ENCODE measurements around the gene TIAM1. TPM values are rescaled to one million over a fixed set of nuclear protein-coding genes. Genes with fewer than 3 reads are reported as not detected.

The TIAM1 gene
- total and polyA plus RNA-seq, 11 donors: 0.31 to 9.4 (median 1.1) TPM

GRCh38 chr21:31287201-31287600 is 56.9 kb downstream of the TIAM1 start:
- H3K4me3 ChIP-seq: no peak overlapping the region
- peaks cover 0 to 15% (median 0%) of the 10 kb centered on the region in 12 donors for H3K4me1 ChIP-seq
- no peaks in the 10 kb centered on the region for H3K36me3 ChIP-seq
- ATAC-seq (no peak), DNase-seq (no peak)
- 91 to 98% (median 94%) methylated on average over 2 of the region's 2 CpGs for WGBS, 4 donors
- H3K9me3 ChIP-seq: peaks cover 0 to 8% (median 0%) of the 10 kb centered on the region in 12 donors
- H3K27ac ChIP-seq: no peak overlapping the region
- intact Hi-C loops (cut with DNase I): no loop called here
- H3K27me3 ChIP-seq: no peaks in the 10 kb centered on the region
- TF ChIP-seq, protein P1, sequence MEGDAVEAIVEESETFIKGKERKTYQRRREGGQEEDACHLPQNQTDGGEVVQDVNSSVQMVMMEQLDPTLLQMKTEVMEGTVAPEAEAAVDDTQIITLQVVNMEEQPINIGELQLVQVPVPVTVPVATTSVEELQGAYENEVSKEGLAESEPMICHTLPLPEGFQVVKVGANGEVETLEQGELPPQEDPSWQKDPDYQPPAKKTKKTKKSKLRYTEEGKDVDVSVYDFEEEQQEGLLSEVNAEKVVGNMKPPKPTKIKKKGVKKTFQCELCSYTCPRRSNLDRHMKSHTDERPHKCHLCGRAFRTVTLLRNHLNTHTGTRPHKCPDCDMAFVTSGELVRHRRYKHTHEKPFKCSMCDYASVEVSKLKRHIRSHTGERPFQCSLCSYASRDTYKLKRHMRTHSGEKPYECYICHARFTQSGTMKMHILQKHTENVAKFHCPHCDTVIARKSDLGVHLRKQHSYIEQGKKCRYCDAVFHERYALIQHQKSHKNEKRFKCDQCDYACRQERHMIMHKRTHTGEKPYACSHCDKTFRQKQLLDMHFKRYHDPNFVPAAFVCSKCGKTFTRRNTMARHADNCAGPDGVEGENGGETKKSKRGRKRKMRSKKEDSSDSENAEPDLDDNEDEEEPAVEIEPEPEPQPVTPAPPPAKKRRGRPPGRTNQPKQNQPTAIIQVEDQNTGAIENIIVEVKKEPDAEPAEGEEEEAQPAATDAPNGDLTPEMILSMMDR (IDR thresholded peaks at IDR 0.05): no peak
- no peak for TF ChIP-seq POLR2A (IDR thresholded peaks at IDR 0.05)

GRCh38 chr21:31286621-31287020 is 57.4 kb downstream of the TIAM1 start:
- intact Hi-C loops (cut with DNase I): no loop called here
- H3K36me3 ChIP-seq: no peaks in the 10 kb centered on the region
- peaks cover 0 to 15% (median 0%) of the 10 kb centered on the region in 12 donors for H3K4me1 ChIP-seq
- no peaks in the 10 kb centered on the region for H3K27me3 ChIP-seq
- H3K9me3 ChIP-seq: peaks cover 0 to 8% (median 0%) of the 10 kb centered on the region in 12 donors
- TF ChIP-seq, protein P1 (IDR thresholded peaks at IDR 0.05): no peak
- no peak for TF ChIP-seq POLR2A (IDR thresholded peaks at IDR 0.05)
- no peak overlapping the region for H3K4me3 ChIP-seq
- ATAC-seq: no peak
- 94 to 100% (median 96%) methylated on average over 1 of the region's 1 CpG for WGBS, 4 donors
- DNase-seq: no peak
- no peak overlapping the region for H3K27ac ChIP-seq

DNA sequence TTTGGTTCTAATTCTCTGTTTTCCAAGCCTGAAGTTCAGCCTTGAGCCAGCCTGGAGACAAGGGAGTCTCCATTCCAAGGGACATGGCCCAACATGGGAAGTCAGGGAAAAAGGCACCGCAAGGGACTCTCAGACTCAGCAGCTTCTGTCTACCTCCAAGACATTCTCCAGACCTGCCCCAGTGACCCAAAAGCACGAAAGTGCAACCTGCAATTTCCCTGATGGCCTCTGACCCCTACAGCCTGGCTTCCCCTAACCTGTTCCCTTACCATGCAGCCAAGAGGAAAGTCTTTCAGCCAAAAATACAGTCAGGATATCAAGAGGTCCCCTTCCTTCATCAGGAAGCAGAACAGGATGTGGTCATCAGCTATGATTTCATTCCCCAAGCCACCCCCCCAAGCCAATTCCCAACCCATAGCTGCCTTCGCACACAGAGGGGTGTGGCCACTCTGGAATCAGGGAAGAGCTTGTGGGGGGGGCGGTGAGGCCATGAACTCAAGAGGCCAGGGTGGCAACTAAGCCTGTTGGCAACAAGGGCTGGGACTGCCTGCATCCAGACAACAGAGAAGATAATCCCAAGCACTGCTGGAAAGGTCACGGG is 59.2 kb downstream of the TIAM1 start:
- peaks cover 0 to 15% (median 0%) of the 10 kb centered on the region in 12 donors for H3K4me1 ChIP-seq
- H3K36me3 ChIP-seq: no peaks in the 10 kb centered on the region
- TF ChIP-seq POLR2A (IDR thresholded peaks at IDR 0.05): no peak
- TF ChIP-seq, protein P1 (IDR thresholded peaks at IDR 0.05): no peak
- peak in 2 of 5 donors; percentile 34 to 46 for DNase-seq
- H3K9me3 ChIP-seq: peaks cover 0 to 8% (median 0%) of the 10 kb centered on the region in 12 donors
- peak in 1 of 4 donors; percentile 31 for ATAC-seq
- intact Hi-C loops (cut with DNase I): no loop called here
- 65 to 82% (median 74%) methylated on average over 4 to 5 of the region's 5 CpGs for WGBS, 4 donors
- H3K4me3 ChIP-seq: no peak overlapping the region
- H3K27ac ChIP-seq: no peak overlapping the region
- H3K27me3 ChIP-seq: no peaks in the 10 kb centered on the region

DNA sequence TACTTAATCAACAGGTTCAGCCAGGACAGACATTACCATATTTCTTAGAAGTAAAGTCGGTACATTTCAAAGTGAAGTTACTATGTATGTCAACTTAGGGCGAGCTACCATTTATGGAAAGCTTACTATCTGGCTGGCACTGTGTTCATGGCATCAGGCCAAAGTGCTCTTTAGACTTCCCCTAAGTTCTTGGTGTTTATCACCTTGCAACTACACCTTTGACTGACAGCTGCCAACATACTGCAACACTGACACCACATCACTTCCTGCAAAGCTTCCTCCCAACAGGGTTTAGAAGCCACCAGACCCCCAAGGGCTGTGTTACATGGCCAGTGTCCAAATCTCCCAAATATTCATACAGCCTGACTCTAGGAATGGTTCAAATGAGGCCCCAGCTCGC is 61.0 kb downstream of the TIAM1 start:
- no peak for ATAC-seq

More for the DNA sequence above, 61.0 kb downstream of the TIAM1 start:
- Histone ChIP-seq H3K36me3 (no peaks in the 10 kb centered on the region), H3K4me1 (peaks cover 0 to 15% (median 0%) of the 10 kb centered on the region in 12 donors), H3K4me3 (no peak overlapping the region), H3K9me3 (peaks cover 0 to 4% (median 0%) of the 10 kb centered on the region in 12 donors), H3K27me3 (no peaks in the 10 kb centered on the region), H3K27ac (peak overlapping the region in 1 of 12 donors; percentile 25)
- intact Hi-C loops (cut with DNase I): no loop called here
- TF ChIP-seq, protein P1 (IDR thresholded peaks at IDR 0.05): no peak
- TF ChIP-seq POLR2A (IDR thresholded peaks at IDR 0.05): no peak
- DNase-seq: no peak
- 57 to 64% (median 59%) methylated on average over 3 of the region's 3 CpGs for WGBS, 4 donors

All from heart left ventricle (tissue), 16 donors.